Measurements from ENCODE around the gene RBP3.
A peak's percentile ranks its signal among the peaks of the same experiment; 100 is the strongest.

Gene RBP3

DNA sequence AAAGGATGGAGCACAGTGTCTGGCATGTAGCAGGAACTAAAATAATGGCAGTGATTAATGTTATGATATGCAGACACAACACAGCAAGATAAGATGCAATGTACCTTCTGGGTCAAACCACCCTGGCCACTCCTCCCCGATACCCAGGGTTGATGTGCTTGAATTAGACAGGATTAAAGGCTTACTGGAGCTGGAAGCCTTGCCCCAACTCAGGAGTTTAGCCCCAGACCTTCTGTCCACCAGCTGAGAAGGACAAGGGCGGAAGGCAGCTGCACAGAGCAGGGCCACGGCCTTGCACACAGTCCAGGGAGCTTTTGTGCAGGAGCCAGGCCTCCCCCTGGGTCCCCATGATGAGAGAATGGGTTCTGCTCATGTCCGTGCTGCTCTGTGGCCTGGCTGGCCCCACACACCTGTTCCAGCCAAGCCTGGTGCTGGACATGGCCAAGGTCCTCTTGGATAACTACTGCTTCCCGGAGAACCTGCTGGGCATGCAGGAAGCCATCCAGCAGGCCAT is at the start of gene RBP3:
Gene RBP3 (plus strand): TSS at position 226 of the 514 bp plus-strand sequence. CDS start 122 bp downstream, at position 348.
- DNase-seq: no peak

DNA sequence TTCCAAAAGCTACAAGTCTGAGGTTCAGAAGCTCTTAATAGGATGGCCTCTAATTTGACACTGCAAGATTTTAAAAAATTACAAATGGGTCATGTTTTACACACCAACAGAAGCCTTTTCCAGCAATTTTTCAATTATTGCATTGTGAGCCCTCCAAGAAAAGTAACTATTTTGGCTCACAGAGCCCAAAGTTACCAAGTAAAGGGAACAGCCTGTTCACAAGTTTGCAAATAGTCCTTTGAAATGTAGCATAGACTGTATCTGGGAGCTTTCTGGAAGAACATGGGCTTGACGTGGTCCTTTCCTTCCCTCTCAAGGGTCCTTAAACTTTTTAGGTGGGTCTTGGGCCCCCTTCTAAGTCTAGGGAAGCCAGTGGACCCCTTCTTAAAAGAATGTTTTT is 49.4 kb upstream of the RBP3 start:
- no peak for DNase-seq

DNA sequence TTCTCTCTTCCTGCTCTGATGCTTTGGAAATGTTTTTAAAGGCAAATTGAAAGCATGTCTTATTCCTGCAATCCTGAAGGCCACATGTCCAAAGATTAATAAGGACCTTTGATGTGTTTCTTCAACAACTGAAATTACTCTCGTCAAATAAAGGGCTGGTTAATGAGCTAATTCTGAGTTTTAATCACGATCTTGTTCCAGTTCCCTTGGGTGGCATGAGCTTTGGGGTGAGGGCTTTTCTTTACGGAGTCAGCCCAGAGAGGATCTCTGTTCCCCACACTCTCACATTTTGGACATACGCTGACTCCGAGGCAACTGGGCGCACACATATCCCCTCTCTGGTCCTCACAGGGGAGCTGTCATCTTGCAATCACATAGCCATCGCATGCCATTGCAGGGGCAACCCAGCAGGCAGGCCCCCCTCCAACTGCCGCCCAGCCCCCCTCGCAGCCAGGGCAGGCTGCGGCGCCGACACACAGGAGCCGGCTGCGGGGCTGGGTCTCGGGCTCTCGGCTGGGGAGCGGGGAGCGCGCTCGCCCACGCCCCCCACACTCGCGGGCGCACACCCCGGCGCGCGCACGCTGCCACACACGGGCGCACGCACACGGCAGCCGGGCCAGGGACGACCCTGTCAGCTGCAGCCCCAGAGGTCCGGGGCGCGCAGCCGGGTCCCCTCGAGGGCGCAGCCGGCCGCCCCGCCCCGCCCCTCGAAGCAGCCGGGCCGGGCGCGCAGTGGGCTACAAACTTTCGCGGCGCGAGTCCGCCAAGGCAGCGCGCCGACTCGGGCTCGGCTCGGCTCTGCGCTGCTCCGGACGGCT is 48.3 kb upstream of the RBP3 start, which contains the start of gene GDF10:
Gene GDF10 (plus strand): TSS at position 587 of the 818 bp plus-strand sequence. CDS start 455 bp downstream, outside the sequence.
- DNase-seq: no peak

DNA sequence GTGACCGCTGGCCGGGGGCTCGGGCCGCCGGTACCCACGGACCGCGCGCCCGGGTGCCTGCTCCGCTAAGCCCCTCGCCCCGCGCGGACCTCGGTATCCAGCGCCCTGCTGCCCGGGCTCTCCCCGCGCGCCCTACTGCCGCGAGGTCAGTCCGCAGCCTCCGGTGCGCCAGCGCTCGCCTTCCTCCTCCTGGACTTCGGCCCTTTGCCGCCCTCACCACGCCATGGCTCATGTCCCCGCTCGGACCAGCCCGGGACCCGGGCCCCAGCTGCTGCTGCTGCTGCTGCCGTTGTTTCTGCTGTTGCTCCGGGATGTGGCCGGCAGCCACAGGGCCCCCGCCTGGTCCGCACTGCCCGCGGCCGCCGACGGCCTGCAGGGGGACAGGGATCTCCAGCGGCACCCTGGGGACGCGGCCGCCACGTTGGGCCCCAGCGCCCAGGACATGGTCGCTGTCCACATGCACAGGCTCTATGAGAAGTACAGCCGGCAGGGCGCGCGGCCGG is 47.7 kb upstream of the RBP3 start:
- DNase-seq: no peak

DNA sequence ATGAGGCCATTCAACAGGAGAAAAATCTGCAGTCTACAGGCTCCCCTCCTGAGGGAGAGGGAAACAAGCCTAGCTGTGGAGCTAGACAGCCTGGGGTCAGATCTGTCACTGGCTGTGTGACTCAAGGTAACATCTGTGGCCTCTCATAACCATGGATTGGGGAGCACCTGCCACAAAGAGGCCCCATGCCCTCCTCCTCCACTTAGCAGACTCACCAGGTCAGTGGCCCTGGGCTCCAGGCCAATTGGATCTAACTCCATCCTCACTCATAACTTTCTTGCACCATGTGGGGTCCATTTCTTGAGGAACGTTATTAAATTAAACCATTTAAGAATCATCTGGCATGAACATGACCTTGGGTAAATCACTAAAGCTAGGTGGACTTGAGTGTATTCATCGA is 46.3 kb upstream of the RBP3 start:
- DNase-seq: no peak

DNA sequence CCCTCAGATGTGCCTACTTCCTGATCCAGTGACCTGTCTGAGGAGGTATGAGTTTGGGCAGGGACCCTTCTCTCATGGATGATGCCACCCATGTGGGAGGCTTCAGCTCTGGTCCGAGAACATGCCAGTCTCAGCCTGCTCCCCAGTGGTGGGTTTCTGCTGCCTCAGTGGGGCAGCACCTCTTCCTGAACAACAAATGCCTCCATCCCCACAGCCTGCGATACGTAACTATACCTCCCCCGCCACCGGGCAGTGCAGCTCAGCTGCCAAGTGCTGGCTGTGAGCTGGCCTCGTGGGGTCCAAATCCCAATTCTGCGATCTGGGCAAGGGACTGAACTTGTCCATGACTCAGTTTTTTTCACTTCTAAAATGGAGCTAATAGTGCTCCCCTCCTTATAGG is 45.1 kb upstream of the RBP3 start:
- DNase-seq: no peak

DNA sequence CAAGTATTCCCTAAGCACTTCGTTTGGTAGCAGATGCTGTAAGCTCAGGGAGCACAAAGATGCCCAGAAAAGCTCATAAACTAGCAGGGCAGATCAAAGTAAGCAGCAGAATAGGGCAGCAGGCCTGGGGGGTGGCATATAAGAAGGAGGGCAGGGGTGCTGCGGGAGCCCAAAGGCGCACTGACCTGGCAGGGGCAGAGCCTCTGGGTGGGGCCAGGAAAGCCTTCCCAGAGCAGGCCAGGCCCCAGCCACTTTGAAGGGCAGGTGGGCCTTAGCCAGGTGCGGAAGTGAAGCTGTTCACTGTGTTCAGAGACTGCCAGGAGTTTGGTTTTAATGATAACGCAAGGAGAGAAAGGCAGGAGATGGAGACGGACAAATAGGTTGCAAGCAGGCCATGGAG is 44.3 kb upstream of the RBP3 start:
- no peak for DNase-seq

DNA sequence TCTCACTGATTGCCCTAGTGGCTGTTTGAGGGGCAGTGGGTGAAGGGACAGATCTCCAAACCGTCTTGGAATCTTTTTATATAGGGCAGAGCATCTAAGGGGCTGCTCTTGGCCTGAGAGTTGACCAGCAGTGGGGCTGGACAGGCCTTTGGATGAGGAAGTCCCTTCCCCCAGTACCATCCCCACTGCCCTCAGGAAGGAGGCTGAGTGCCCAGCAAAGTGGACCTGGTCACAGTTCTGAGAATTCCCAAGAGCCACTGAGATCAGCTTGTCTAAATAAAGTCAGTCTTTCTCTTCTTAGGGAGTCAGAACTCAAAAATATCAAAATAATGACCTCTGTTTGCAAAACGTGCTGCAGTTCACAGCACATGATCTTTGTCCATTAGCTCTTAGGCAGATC is 42.6 kb upstream of the RBP3 start:
- no peak for DNase-seq

DNA sequence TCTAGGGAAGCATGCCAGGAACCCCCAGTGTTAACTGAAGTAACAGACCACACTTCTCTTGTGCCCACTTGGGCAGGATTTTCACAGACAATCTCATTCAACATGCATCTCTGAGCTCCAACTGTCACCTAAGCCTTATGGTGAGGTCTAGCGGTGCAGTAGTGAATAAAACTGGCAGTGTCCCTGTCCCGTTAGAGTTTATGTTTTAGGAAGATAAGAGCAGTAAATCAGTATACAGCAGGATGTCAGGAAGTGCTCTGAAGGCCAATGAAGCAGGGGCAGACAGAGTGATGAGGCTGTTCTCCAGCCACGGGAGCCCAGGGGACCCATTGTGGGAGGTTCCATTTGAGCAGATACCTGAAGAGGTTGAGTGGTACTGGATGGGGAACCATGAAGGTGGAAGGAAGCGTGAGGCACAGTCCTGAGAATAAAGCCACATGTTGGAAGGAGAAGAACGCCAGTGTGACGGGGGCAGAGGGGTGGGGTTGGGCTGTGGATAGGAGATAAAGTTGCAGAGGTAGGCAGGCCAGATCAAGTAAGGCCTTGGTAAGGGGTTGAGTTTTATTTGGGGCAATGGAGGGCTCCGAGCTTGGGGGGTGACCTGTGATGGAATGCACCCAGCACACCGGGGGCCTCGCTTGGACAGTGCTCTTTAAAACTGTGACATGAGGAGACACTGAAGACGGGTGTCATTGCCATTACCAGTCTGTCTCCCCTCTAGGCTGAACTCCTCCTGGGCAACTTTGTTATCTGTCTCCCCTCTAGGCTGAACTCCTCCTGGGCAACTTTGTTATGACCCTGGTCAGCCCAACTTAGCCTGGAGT is 41.6 kb upstream of the RBP3 start:
- no peak for DNase-seq

DNA sequence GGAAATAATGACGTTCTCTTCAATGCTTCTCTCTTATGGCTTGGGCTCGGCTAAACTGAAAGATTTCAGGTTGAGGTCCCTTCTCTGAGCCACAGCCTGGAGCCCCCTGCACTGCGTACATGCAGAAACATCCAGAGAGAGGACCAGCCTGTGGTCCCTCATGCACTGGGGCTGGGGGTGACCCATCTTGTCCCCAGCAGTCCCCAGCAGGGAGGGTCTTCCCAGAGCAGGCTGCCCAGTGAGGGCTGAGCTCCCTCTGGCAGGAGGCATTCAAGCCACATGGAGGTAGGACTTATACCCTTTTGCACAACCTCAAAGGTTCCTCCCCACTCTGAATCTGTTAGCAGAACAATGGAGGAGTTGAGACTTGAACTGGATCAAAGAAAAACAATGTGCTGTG is 40.8 kb upstream of the RBP3 start:
- no peak for DNase-seq

DNA sequence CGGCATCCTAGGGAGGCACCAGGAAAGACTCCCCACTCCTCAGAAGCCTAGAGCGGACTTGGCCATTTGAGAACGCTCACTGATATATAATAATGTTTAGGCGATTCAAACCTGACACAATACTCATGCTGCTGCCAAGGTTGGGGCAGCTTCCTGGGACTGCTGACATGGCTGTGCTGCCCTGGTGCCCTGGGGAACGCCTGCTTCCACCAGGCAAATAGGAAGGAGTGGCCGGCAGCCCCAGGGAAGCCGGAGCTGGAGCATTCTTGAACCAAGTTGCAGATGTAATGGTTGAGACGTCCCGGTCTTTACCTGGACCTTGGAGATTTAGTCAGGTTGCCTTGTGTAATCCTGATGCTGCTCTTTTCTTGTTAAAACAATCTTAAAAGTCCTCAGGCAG is 39.4 kb upstream of the RBP3 start:
- no peak for DNase-seq

DNA sequence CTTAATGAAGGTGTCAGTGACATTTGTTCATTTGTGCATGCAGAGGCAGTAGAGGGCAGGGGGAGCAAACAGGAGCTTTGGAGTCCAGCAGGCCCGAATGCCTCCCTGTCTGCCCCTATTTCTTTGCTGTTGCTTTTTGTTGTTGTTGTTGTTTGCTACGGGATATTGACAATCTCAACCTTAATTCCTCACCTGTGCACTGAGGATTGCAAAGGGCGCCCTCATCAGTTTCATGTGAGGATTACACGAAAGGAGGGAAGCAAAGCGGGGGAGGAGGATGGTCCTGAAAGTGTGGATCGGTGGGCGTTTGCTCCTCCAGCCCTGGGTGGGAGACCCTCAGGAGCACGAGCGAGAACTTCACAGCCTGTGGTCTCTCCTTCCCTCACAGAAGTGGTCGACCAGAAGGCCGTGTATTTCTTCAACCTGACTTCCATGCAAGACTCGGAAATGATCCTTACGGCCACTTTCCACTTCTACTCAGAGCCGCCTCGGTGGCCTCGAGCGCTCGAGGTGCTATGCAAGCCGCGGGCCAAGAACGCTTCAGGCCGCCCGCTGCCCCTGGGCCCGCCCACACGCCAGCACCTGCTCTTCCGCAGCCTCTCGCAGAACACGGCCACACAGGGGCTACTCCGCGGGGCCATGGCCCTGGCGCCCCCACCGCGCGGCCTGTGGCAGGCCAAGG is 38.6 kb upstream of the RBP3 start:
- no peak for DNase-seq

DNA sequence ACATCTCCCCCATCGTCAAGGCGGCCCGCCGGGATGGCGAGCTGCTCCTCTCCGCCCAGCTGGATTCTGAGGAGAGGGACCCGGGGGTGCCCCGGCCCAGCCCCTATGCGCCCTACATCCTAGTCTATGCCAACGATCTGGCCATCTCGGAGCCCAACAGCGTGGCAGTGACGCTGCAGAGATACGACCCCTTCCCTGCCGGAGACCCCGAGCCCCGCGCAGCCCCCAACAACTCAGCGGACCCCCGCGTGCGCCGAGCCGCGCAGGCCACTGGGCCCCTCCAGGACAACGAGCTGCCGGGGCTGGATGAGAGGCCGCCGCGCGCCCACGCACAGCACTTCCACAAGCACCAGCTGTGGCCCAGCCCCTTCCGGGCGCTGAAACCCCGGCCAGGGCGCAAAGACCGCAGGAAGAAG is 38.1 kb upstream of the RBP3 start:
- DNase-seq: no peak

DNA sequence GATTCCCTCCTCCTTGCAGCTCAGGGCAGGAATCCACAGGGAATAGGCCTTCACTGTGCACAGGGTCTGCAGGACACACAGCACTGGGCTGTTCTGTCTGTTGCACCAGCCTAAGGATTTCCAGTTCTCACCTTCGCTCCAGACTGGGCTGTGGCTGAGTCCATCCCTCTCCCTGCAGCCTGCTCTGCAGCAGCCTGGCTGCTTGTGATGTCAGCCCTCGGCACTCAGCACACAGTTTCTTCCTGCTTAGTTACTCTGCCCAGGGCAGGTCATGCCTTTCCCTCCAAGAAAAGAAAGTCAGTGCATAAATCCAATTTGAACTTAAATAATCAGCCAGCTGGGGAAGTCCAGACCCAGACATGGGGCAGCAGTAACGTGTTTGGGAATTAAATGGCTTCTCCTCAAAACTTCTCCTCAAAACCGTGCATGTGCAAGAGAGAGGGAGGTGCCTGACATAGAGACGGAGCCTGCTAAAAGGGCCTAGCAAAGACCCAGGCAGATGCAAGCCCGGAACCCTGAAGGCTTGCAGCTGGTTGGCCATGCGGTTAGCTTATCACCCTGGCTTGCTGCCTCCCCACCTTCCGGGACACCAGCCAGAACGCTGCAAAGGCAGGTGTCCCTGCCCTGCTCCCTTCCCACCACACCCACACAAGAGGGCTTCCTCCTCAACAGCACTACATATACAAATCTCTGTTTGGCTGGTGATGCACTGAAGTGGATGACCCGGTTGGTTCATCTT is 36.8 kb upstream of the RBP3 start:
- DNase-seq: peak in 1 of 2 donors; percentile 13

DNA sequence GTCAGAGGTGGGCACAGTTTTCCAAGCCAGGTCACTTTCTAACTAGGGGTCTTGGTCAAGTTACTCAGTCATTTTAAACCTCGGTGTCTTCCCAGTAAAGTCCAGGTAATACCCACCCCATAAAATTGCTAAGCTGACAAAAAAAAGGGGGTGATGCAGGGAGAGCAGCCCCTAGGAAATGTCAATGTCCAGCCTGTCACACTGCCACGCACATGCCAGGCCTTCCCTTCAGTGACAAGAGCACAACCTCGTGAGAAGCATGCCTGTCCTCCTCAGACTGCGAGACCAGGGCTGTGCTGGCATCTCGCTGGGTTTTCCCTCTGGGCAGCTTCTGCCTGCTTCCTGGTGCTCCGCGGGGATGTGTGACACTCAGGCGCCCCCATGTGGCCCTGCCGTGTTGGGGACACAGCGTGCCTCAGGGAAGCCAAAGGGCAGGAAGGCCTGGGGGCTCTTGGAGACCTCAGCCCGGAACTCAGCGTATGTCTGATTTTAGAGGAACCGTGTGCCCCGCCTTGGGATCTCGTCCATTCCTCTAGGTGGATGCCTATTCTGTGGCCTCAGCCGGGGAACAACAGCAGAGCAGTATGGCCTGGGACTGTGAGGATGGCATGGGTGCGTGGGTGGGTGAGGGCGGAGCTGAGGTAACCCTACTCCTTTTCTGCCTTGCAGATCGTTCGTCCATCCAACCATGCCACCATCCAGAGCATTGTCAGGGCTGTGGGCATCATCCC is 36.1 kb upstream of the RBP3 start:
- peak; percentile 77 to 81 for DNase-seq

DNA sequence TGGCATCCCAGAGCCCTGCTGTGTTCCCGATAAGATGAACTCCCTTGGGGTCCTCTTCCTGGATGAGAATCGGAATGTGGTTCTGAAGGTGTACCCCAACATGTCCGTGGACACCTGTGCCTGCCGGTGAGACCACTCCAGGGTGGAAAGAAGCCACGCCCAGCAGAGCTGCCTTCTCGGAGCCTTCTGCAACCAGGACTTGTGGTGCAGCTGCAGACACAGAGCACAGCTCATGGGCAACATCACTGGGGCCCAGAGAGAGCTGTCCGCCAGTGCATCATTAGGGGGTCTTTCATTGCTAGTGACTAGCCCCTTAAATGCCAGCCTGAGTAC is 35.5 kb upstream of the RBP3 start:
- no peak for DNase-seq

DNA sequence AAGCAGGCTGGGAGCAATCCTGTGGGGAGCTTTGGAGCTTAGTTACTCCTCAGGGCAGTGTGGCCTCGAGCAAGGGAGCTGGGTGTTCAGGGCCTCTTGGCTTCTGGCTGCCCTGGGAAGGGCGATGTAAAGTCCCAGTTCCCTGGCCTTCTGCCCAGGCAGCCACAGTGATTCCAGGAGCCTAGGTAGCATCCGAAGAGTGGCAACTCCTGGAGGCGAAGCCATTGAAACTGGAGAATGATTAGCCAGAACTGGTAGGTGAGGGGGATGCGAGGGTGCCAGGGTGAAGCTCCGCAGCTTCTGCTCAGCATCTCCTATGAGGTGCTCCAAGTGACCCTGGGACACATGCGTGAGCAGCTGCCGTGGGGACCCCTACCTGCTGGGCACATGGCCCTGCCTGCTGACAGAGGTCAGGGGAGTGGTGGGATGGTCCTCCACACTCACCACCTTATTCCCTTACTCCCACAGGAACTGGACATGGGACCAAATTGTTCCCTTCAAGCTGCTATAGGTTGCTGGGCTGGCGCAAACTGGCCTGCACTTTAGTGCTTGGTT is 33.7 kb upstream of the RBP3 start:
- no peak for DNase-seq

DNA sequence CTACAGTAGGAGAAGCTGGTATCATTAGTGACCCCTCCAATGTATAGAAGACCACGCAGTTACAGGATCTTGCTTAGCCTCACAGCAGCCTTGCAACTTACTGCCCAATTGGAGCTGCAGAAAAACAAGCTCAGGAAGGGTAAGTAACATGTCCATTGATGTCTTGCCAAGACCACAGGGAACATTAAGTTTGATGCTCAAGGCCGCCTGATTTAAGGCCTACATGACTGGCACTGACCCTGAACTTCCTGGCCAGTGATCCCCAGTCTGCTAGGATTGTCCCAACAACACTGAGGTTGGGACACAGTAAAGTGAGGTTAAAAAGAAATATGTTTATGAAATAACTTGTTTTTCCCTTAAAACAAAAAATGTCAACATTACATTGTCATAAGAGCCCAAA is 32.7 kb upstream of the RBP3 start:
- DNase-seq: no peak

DNA sequence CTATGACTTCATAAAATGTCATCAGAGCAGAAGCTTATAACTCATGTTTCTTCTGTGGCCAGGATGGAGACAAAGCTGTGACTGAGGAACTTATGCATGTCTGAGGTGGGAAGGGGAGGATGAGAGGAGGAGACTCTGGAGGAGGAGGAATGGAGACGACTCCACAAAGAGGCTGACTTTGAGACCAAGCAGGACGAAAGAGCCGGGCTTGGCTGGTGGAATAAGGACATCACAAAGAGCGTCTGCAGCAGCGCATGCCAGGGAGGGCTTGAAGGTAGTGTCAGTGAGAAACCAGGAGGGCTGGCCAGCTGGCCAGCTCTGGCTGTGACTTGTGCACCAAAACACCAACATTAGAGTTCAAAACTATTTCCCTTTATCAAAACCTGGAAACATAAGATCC is 32.0 kb upstream of the RBP3 start:
- no peak for DNase-seq

DNA sequence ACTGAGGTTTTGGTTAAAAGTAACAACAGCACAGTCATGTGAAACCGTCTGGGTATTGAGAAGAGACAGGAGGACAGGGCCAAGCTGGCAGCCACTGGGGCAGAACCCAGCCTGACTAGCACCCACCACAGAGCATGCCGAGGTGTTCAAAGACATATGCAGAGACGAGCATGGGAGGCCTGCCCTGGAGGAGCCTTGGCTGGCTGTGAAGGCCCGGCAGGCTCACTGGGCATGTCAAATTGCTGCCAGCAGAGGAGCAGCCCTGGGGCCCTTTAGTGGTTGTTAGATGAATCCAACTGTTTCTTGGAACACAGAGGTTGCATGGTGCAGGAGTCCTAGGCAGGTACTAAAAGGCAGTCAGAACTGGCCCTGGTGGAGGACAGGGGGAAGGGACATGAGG is 30.9 kb upstream of the RBP3 start:
- DNase-seq: no peak

DNA sequence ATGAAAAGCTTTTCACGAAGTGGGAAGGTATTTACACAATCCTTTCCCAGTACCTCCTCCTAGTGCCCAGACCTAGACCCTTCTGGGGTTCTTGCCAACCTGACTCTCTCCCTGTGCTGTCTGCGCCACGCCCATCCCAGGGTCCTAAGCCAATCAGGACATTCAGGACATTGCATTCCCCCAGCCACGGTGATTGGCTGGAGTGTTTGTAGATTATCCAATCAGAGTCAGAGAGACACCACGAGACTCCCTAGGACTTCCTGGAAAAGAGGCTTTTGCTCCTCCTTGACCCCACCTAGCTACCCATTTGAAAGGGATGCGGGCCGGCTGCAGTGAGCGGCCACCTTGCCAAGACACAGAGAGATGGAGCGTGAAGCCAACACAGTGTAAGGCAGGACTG is 29.5 kb upstream of the RBP3 start:
- DNase-seq: no peak

Data from stimulated activated CD4-positive, alpha-beta T cell treated with anti-CD3 and anti-CD28 coated beads, Interleukin-2, amount 100 ng/mL, for 48 hours (primary cell).